Adrenal gland (tissue), 19 donors: ENCODE measurements around the gene OAF. TPM values are rescaled to one million over a fixed set of nuclear protein-coding genes. Genes with fewer than 3 reads are reported as not detected.

ENCODE experiments used
- DNase-seq, 7 donors: peaks; one replicate each; pipeline ENCODE4 v3.0.0-alpha.2; 2019 to 2020
- H3K27ac ChIP-seq, 5 donors: fragments of 200-600 bp; sonication (generic) in 4 of 5; 1 replicate in 3 of 5; 2 replicates in 2 of 5; pipeline versions ENCODE4 v1.5.1 to v1.8.0; 2016 to 2020; ENCODE audit warnings: mild to moderate bottlenecking in 1 of 5
- H3K27me3 ChIP-seq: fragments of 200-600 bp; 2 replicates; pipeline ENCODE4 v1.8.0; 2021
- H3K36me3 ChIP-seq, 2 donors: fragments of 200-600 bp; replicated peaks in 1 of 2; 1 replicate in 1 of 2; 2 replicates in 1 of 2; pipeline versions ENCODE4 v1.5.1 to v1.8.0; 2018 to 2022
- H3K4me1 ChIP-seq, 2 donors: fragments of 200-600 bp; replicated peaks in 1 of 2; 1 replicate in 1 of 2; 2 replicates in 1 of 2; pipeline versions ENCODE4 v1.5.1 to v1.8.0; 2018 to 2021
- H3K4me3 ChIP-seq, 4 donors: fragments of 200-600 bp; sonication (generic) in 3 of 4; one replicate each; pipeline ENCODE4 v1.5.1; 2016 to 2018
- H3K9me3 ChIP-seq, 3 donors: fragments of 200-600 bp; sonication (generic) in 1 of 3; replicated peaks in 1 of 3; 1 replicate in 2 of 3; 2 replicates in 1 of 3; pipeline versions ENCODE4 v1.5.1 to v1.8.0; 2016 to 2021
- POLR2A ChIP-seq, 2 donors: fragments of 450-650 bp; IDR thresholded peaks; one replicate each; pipeline ENCODE4 v1.6.1; 2017; ENCODE audit warnings: antibody characterized with exemption in 2 of 2, mild to moderate bottlenecking in 2 of 2, moderate library complexity in 1 of 2
- WGBS, 4 donors: extraction: QIAGEN DNeasy Blood & Tissue Kit in 2 of 4; methylation state at CpG; one replicate each; pipeline versions ENCODE4 v1.1.5 to v1.1.7; 2013 to 2017; 5-methylcytosine and 5-hydroxymethylcytosine counted together
- intact Hi-C, 2 donors: fragments of 100-400 bp; cut with DNase I; formaldehyde crosslinking; loops; one replicate each; pipeline versions ENCODE4 v1.14.1 to v1.15.0; 2022 to 2023
- long read RNA-seq, 10 donors: library from polyadenylated mRNA in 3 of 10; unstranded in 2 of 10; stranded (forward) in 1 of 10; transcript quantifications; one replicate each; pipeline ENCODE4 v2.0.0 and lab custom pipeline, GENCODE V29; 2021 to 2026
- polyA plus RNA-seq, 3 donors: library from polyadenylated mRNA; stranded (reverse); fragments of 200-250 nt in 2 of 3; fragments of 350-450 nt in 1 of 3; fragmentation: Illumina TruSeq in 1 of 3; extraction: RNeasy Lipid Tissue Mini Kit (QIAGEN cat#74804) in 1 of 3; gene quantifications; one replicate each; pipeline ENCODE4 v1.2.3, GENCODE V29; 2013 to 2014
- total RNA-seq, 9 donors: library from RNA; depleted of rRNA in 4 of 9; stranded (reverse); fragments of >200 nt in 4 of 9; fragments of 120-200 nt in 1 of 9; fragmentation: NEBNext Ultra II Directional in 1 of 9; extraction: Animal tissue kit (Norgen Biotek cat#: 25700) in 1 of 9; gene quantifications; one replicate each; pipeline versions ENCODE4 v1.1.0 to v1.2.4, GENCODE V29; 2013 to 2023
- TF ChIP-seq, protein P1 (sequence below), 6 experiments: fragments of 450-650 bp in 4 of 6; fragments of 200-600 bp in 2 of 6; sonication (generic) in 1 of 6; IDR thresholded peaks; 1 replicate in 5 of 6; 2 replicates in 1 of 6; pipeline versions ENCODE4 v1.5.1 to v1.8.0; 2016 to 2021; ENCODE audit warnings: antibody characterized with exemption in 6 of 6, mild to moderate bottlenecking in 2 of 6, moderate library complexity in 1 of 6
- donor health status: healthy with polysubstance abuse.
- donor health status: Bipolar disorder and iron deficiency.
- donor health status: DM: yes; HTN: yes; CAD: no.
- donor health status: DM: no; HTN: no; CAD: no.
- donor health status: DM: no; HTN: no; CAD: no.
- donor health status: DM: yes; HTN: yes; CAD: no.

Gene OAF
- total RNA-seq (100 to 1,000 TPM in 8 of 9 donors, 10 to 100 TPM in 1; 98.6 to 253 (median 177) TPM), polyA plus RNA-seq (100 to 1,000 TPM in 1 of 3 donors, 10 to 100 TPM in 2; 67.7 to 105 (median 69.9) TPM)
- long read RNA-seq, donor 1, transcript OAF-201 (4 exons, 2,525 nt), result major isoform, 101 of 260 reads
- long read RNA-seq, donor 1, partial matches to known transcripts, result 155 of 260 reads
- long read RNA-seq, donor 1, other reads (novel, unspliced or antisense), result 0 of 260 reads
- long read RNA-seq, donor 2, transcript OAF-201 (4 exons, 2,525 nt), result major isoform, 66 of 155 reads
- long read RNA-seq, donor 2, partial matches to known transcripts, result 88 of 155 reads
- long read RNA-seq, donor 2, other reads (novel, unspliced or antisense), result 0 of 155 reads
- long read RNA-seq, donor 3, transcript OAF-201 (4 exons, 2,525 nt), result major isoform, 34 of 122 reads
- long read RNA-seq, donor 3, partial matches to known transcripts, result 88 of 122 reads
- long read RNA-seq, donor 3, other reads (novel, unspliced or antisense), result 0 of 122 reads
- long read RNA-seq, donor 4, partial matches to known transcripts, result 0 of 7 reads
- long read RNA-seq, donor 4, other reads (novel, unspliced or antisense), result 4 of 7 reads
- long read RNA-seq, donor 5, transcript OAF-202 (4 exons, 815 nt), result minor isoform, 8 of 476 reads
- long read RNA-seq, donor 5, transcript OAF-201 (4 exons, 2,525 nt), result major isoform, 438 of 476 reads
- long read RNA-seq, donor 5, partial matches to known transcripts, result 6 of 476 reads
- long read RNA-seq, donor 5, other reads (novel, unspliced or antisense), result 24 of 476 reads
- long read RNA-seq, donor 6, partial matches to known transcripts, result 4 of 6 reads
- long read RNA-seq, donor 6, other reads (novel, unspliced or antisense), result 2 of 6 reads
- long read RNA-seq, donor 7, transcript OAF-201 (4 exons, 2,525 nt), result major isoform, 44 of 56 reads
- long read RNA-seq, donor 7, partial matches to known transcripts, result 12 of 56 reads
- long read RNA-seq, donor 7, other reads (novel, unspliced or antisense), result 0 of 56 reads
- long read RNA-seq, donor 8, transcript OAF-201 (4 exons, 2,525 nt), result major isoform, 115 of 198 reads
- long read RNA-seq, donor 8, partial matches to known transcripts, result 82 of 198 reads
- long read RNA-seq, donor 8, other reads (novel, unspliced or antisense), result 0 of 198 reads
- long read RNA-seq, donor 9, transcript OAF-201 (4 exons, 2,525 nt), result major isoform, 23 of 74 reads
- long read RNA-seq, donor 9, partial matches to known transcripts, result 51 of 74 reads
- long read RNA-seq, donor 9, other reads (novel, unspliced or antisense), result 0 of 74 reads
- long read RNA-seq, donor 10, transcript OAF-201 (4 exons, 2,525 nt), result major isoform, 36 of 77 reads
- long read RNA-seq, donor 10, partial matches to known transcripts, result 41 of 77 reads
- long read RNA-seq, donor 10, other reads (novel, unspliced or antisense), result 0 of 77 reads

DNA sequence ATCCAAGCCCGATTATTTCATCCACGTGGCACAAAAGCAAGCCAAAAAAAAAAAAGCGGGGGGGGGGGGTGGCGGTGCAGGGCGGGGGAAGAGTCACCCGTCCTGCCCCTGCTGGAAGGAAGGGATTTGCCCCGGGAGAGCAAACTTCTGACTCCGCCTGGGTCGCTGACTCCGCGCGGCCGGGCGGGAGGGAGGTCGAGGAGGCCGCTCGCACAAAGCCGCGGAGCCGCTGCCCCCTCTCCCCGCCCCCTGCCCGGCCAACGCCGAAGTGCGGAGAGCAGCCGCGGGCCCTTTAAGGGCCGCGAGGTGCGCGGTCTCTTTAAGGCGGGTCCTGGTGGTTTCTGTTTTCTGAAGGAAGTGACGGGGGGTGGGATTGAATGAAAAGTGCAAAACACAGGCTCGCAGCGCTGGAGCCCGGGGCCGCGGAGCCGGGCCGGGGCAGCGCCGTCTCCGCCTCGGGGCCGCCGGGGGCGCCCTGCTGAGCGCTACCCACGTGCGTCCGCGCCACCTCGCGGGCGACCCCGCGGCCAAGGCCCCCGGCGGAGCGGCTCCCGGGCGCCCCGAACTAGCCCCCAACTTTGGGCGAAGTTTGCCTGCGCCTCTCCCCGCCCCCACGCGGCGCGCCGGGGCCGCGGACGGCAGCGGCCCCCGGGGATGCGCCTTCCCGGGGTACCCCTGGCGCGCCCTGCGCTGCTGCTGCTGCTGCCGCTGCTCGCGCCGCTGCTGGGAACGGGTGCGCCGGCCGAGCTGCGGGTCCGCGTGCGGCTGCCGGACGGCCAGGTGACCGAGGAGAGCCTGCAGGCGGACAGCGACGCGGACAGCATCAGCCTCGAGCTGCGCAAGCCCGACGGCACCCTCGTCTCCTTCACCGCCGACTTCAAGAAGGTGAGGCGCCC, at the start of gene OAF:
TSS of gene OAF (plus strand) at position 407 of the 896 bp plus-strand sequence. CDS start at position 655, 248 bp downstream.
- 0 to 1% (median 1%) methylated on average over 2 to 108 of the region's 108 CpGs for WGBS, 4 donors
- Histone ChIP-seq H3K27me3 (no peaks in the 10 kb centered on the region), H3K36me3 (no peaks in the 10 kb centered on the region), H3K9me3 (no peaks in the 10 kb centered on the region), H3K4me3 (peak within 1 kb of the TSS; percentile 38 to 97 (median 82)), H3K4me1 (peaks cover 50 to 62% of the 10 kb centered on the region in 2 donors), H3K27ac (peak within 1 kb of the TSS; percentile 40 to 90 (median 85))
- DNase-seq, result peak; percentile 78 to 86 (median 82)
- intact Hi-C loops, result no loop called here
- TF ChIP-seq POLR2A (IDR thresholded peaks at IDR 0.05), result peak; percentile 7 to 86
- TF ChIP-seq, protein P1, sequence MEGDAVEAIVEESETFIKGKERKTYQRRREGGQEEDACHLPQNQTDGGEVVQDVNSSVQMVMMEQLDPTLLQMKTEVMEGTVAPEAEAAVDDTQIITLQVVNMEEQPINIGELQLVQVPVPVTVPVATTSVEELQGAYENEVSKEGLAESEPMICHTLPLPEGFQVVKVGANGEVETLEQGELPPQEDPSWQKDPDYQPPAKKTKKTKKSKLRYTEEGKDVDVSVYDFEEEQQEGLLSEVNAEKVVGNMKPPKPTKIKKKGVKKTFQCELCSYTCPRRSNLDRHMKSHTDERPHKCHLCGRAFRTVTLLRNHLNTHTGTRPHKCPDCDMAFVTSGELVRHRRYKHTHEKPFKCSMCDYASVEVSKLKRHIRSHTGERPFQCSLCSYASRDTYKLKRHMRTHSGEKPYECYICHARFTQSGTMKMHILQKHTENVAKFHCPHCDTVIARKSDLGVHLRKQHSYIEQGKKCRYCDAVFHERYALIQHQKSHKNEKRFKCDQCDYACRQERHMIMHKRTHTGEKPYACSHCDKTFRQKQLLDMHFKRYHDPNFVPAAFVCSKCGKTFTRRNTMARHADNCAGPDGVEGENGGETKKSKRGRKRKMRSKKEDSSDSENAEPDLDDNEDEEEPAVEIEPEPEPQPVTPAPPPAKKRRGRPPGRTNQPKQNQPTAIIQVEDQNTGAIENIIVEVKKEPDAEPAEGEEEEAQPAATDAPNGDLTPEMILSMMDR (IDR thresholded peaks at IDR 0.05), result peak in 4 of 6 experiments; percentile 32 to 49 (median 40)

DNA sequence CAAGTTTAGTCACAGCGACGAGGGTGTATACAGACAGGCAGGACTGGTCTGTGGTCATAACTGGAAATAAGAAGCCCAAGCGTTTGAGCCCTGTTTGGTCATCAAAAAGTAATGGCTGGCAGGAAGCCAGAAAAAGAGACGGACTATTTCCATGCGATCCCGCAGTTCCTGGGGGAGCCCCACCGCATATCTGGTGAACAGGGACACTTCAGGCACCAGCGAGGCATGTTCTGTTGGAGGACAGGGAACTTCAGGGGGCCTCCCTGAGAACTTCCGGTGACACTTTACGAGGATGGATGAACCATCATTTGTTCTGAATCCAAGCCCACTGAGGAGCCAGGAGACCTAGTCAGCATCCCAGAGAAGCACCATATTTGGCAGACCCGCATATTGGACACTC, 43.2 kb upstream of the OAF start:
- DNase-seq, result peak in 1 of 7 donors; percentile 48
- Histone ChIP-seq H3K4me1 (peaks cover 5 to 16% of the 10 kb centered on the region in 2 donors), H3K27me3 (no peaks in the 10 kb centered on the region), H3K4me3 (no peak overlapping the region), H3K9me3 (peaks cover 0 to 5% (median 0%) of the 10 kb centered on the region in 3 donors), H3K27ac (no peak overlapping the region), H3K36me3 (no peaks in the 10 kb centered on the region)
- WGBS, 4 donors, result 72 to 75% (median 73%) methylated on average over 8 to 11 of the region's 11 CpGs
- TF ChIP-seq, protein P1 (IDR thresholded peaks at IDR 0.05), result no peak
- no peak for TF ChIP-seq POLR2A (IDR thresholded peaks at IDR 0.05)
- intact Hi-C loops, result loop anchor here in 1 of 2 donors (10.0 kb wide), 1 partner anchor 503 kb away; no protein-coding TSS in a partner anchor

DNA sequence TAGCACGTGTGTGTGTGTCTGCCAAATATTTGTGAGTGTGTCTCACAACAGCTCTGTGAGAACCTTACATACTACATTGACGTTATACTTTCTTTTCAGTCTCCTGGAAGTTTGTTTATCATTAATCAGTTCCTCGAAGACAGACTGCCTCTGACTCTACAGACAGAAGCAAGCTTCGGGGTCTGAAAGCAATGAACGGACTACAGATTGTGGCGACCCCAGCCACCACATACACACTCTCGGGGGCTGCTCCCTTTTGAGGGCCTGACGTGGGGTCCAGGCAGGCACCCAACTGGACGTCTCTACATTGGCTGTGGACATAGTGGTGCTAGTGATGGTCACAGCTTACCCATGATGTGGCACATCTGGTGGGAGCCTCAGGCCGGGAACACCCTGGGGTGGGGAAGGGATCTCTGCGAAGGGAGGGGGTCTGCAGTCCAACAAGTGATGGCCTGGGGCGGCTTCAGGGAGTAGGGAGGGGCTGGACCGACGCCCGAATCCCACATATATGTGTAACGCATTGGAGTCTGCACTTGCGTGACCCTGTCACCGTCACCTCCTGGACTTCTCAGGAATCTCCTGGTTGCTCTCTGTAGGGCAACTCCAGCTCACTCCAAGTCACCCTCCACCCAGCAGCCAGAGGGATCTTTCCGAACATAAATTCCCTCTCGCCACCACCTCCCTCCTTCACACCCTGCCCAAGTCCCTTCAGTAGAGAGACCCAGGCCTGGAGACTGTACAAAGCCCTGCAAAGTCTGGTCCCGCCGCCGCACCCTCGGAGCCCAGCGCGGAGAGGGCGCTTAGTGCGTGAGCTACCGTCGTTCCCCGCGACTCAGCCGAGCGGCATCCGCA, 42.5 kb upstream of the OAF start:
- H3K9me3 ChIP-seq, result peaks cover 0 to 5% (median 0%) of the 10 kb centered on the region in 3 donors
- H3K4me1 ChIP-seq, result peaks cover 5 to 16% of the 10 kb centered on the region in 2 donors
- no peak overlapping the region for H3K27ac ChIP-seq
- WGBS, 4 donors, result 36 to 67% (median 38%) methylated on average over 14 to 35 of the region's 35 CpGs
- H3K4me3 ChIP-seq, result peak overlapping the region in 3 of 4 donors; percentile 20 to 70 (median 30)
- H3K36me3 ChIP-seq, result no peaks in the 10 kb centered on the region
- no peaks in the 10 kb centered on the region for H3K27me3 ChIP-seq
- DNase-seq, result peak in 1 of 7 donors; percentile 53
- TF ChIP-seq POLR2A (IDR thresholded peaks at IDR 0.05), result no peak
- TF ChIP-seq, protein P1 (IDR thresholded peaks at IDR 0.05), result no peak
- intact Hi-C loops, result loop anchor here in 1 of 2 donors (10.0 kb wide), 1 partner anchor 504 kb away; no protein-coding TSS in a partner anchor
